Thyroid gland (tissue), 4 donors: ENCODE data around the gene MTCH1.

Source experiments
- POLR2A ChIP-seq, 2 donors: fragments of 450-650 bp; IDR thresholded peaks; one replicate each; pipeline ENCODE4 v1.6.1; 2017; ENCODE audit warnings: antibody characterized with exemption in 2 of 2, mild to moderate bottlenecking in 2 of 2, moderate library complexity in 1 of 2
- TF ChIP-seq, protein P1 (sequence below), 6 experiments: fragments of 200-600 bp in 3 of 6; fragments of 450-650 bp in 3 of 6; sonication (generic) in 3 of 6; IDR thresholded peaks; one replicate each; pipeline ENCODE4 v1.5.1; 2016 to 2019; ENCODE audit warnings: antibody characterized with exemption in 6 of 6, mild to moderate bottlenecking in 2 of 6, inconsistent platforms in 1 of 6, moderate library complexity in 1 of 6

DNA sequence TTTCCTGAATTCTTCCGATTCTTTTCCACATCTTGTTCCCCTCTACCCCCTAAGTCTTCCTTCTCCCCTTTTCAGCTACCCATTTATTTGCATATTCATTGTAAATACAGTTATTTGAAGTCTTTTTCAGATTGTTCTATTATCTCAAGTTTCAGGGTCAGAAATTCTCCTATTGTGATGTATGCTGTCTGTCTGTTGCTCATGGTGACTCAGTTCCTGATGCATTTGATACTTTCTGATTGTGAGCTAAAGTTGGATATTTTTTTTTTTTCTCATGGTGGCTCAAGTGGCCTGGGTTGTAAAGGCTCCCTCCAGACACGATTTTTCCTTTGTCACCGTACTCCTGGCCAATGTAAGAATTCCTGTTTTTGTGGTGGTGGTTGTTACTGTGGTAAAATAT, 36.4 kb downstream of the MTCH1 start:
- TF ChIP-seq, protein P1, sequence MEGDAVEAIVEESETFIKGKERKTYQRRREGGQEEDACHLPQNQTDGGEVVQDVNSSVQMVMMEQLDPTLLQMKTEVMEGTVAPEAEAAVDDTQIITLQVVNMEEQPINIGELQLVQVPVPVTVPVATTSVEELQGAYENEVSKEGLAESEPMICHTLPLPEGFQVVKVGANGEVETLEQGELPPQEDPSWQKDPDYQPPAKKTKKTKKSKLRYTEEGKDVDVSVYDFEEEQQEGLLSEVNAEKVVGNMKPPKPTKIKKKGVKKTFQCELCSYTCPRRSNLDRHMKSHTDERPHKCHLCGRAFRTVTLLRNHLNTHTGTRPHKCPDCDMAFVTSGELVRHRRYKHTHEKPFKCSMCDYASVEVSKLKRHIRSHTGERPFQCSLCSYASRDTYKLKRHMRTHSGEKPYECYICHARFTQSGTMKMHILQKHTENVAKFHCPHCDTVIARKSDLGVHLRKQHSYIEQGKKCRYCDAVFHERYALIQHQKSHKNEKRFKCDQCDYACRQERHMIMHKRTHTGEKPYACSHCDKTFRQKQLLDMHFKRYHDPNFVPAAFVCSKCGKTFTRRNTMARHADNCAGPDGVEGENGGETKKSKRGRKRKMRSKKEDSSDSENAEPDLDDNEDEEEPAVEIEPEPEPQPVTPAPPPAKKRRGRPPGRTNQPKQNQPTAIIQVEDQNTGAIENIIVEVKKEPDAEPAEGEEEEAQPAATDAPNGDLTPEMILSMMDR (IDR thresholded peaks at IDR 0.05) = no peak
- TF ChIP-seq POLR2A (IDR thresholded peaks at IDR 0.05) = no peak
